Measurements from ENCODE around the gene MYO7A.

The MYO7A gene

GRCh38 chr11:77233011-77233410 is 105.0 kb downstream of the MYO7A start:
- Histone ChIP-seq H3K4me3 (ENCODE audit: low read length in 2 of 2) (no peak overlapping the region), H3K9ac (ENCODE audit: low read length in 2 of 2) (no peak overlapping the region), H3K36me3 (ENCODE audit: control insufficient read depth in 2 of 2, insufficient read depth in 2 of 2, low read length in 2 of 2) (no peaks in the 10 kb centered on the region), H3K27ac (ENCODE audit: low read length) (no peak overlapping the region), H3K4me1 (ENCODE audit: control insufficient read depth, insufficient read depth, low read length) (no peaks in the 10 kb centered on the region), H3K27me3 (ENCODE audit: control insufficient read depth in 1 of 2, insufficient read depth in 2 of 2, low read length in 2 of 2) (no peaks in the 10 kb centered on the region), H3K9me3 (ENCODE audit: control insufficient read depth in 2 of 2, low read length in 2 of 2) (no peaks in the 10 kb centered on the region)

DNA sequence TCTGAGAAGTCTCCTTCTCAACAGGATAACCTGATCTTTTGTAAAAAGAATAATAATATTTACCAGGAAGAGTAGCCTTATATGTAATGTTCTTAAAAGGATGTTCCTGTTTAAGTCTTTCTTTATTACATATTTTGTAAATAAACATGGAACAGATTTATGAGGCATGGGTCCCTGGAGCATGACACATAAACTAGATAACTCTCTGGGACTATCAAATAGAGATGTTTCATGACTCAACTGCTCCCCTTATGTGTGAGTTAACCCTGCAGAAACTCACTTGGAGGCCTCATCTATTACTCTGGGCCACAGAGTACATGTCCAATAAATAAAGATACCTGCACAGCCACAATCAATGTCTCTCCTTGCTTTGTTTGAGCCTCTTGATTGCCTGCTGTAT is 108.9 kb downstream of the MYO7A start:
- no peaks in the 10 kb centered on the region for H3K27me3 ChIP-seq (ENCODE audit: control insufficient read depth in 1 of 2, insufficient read depth in 2 of 2, low read length in 2 of 2)
- H3K9ac ChIP-seq (ENCODE audit: low read length in 2 of 2): no peak overlapping the region
- H3K9me3 ChIP-seq (ENCODE audit: control insufficient read depth in 2 of 2, low read length in 2 of 2): peaks cover 0 to 4% of the 10 kb centered on the region in 2 donors
- H3K36me3 ChIP-seq (ENCODE audit: control insufficient read depth in 2 of 2, insufficient read depth in 2 of 2, low read length in 2 of 2): no peaks in the 10 kb centered on the region
- no peak overlapping the region for H3K4me3 ChIP-seq (ENCODE audit: low read length in 2 of 2)
- H3K27ac ChIP-seq (ENCODE audit: low read length): no peak overlapping the region
- H3K4me1 ChIP-seq (ENCODE audit: control insufficient read depth, insufficient read depth, low read length): no peaks in the 10 kb centered on the region

DNA sequence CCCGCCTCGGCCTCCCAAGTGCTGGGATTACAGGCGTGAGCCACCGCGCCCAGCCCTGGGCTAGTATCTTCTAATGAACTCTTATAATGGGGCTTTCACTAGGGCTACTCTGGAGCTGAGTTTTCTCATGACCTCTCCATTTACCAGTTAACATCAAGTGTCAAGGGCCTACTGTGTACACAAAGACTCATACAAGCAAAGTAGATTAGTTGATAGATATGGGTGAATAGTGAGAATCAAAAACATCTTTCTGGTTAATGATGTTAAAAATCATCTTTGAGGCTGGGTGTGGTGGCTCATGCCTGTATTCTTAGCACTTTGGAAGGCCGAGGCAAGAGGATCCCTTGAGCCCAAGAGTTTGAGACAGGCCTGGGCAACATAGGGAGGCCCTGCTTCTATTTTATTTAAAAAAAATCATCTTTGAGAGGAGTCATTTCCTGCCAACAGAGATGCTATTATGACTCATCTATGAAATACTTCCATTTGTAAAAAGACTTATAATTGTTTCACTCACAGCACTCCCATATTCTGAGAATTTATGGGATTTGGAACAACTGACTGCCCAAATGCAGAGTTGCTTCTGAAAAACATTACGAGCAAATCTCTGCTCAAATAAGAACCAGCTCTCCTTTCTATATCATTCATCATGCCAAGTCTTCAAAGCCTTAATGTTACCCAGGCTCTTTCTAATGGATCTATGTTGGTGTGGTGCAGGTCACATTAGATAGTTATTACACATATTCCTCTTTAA is 116.4 kb downstream of the MYO7A start:
- Histone ChIP-seq H3K9ac (ENCODE audit: low read length in 2 of 2) (no peak overlapping the region), H3K27ac (ENCODE audit: low read length) (no peak overlapping the region), H3K4me3 (ENCODE audit: low read length in 2 of 2) (no peak overlapping the region)

DNA sequence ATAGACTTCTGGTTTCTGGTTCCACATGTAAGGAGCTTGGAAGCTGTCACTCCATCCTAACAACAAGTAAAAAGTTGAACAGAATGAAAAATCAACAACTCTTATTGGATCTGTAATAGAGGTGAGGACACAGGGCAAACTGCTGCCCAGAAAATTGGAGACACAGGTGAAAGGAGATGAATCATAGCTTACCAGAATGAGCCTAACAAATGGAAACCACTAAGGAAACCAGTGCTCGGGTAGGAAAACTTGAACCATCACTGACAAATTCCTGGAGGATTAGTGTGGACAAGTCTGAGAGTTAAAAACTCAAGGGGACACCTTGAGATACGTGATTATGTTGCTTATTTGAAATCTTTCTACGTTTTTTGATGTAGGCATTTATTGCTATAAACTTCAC is 121.4 kb downstream of the MYO7A start:
- H3K27me3 ChIP-seq (ENCODE audit: control insufficient read depth in 1 of 2, insufficient read depth in 2 of 2, low read length in 2 of 2): no peaks in the 10 kb centered on the region
- H3K9ac ChIP-seq (ENCODE audit: low read length in 2 of 2): no peak overlapping the region
- no peaks in the 10 kb centered on the region for H3K4me1 ChIP-seq (ENCODE audit: control insufficient read depth, insufficient read depth, low read length)
- H3K4me3 ChIP-seq (ENCODE audit: low read length in 2 of 2): no peak overlapping the region
- peaks cover 0 to 13% of the 10 kb centered on the region in 2 donors for H3K9me3 ChIP-seq (ENCODE audit: control insufficient read depth in 2 of 2, low read length in 2 of 2)
- H3K27ac ChIP-seq (ENCODE audit: low read length): no peak overlapping the region
- no peaks in the 10 kb centered on the region for H3K36me3 ChIP-seq (ENCODE audit: control insufficient read depth in 2 of 2, insufficient read depth in 2 of 2, low read length in 2 of 2)

More for the DNA sequence above, 116.4 kb downstream of the MYO7A start:
- Histone ChIP-seq H3K9me3 (ENCODE audit: control insufficient read depth in 2 of 2, low read length in 2 of 2) (peaks cover 0 to 3% of the 10 kb centered on the region in 2 donors), H3K36me3 (ENCODE audit: control insufficient read depth in 2 of 2, insufficient read depth in 2 of 2, low read length in 2 of 2) (no peaks in the 10 kb centered on the region), H3K4me1 (ENCODE audit: control insufficient read depth, insufficient read depth, low read length) (no peaks in the 10 kb centered on the region), H3K27me3 (ENCODE audit: control insufficient read depth in 1 of 2, insufficient read depth in 2 of 2, low read length in 2 of 2) (no peaks in the 10 kb centered on the region)

GRCh38 chr11:77250881-77251640 is 123.0 kb downstream of the MYO7A start:
- no peak overlapping the region for H3K4me3 ChIP-seq (ENCODE audit: low read length in 2 of 2)
- no peak overlapping the region for H3K9ac ChIP-seq (ENCODE audit: low read length in 2 of 2)

GRCh38 chr11:77252555-77253270 is 124.7 kb downstream of the MYO7A start:
- Histone ChIP-seq H3K27ac (ENCODE audit: low read length) (no peak overlapping the region), H3K4me1 (ENCODE audit: control insufficient read depth, insufficient read depth, low read length) (no peaks in the 10 kb centered on the region), H3K27me3 (ENCODE audit: control insufficient read depth in 1 of 2, insufficient read depth in 2 of 2, low read length in 2 of 2) (no peaks in the 10 kb centered on the region), H3K4me3 (ENCODE audit: low read length in 2 of 2) (no peak overlapping the region), H3K9me3 (ENCODE audit: control insufficient read depth in 2 of 2, low read length in 2 of 2) (peaks cover 0 to 13% of the 10 kb centered on the region in 2 donors), H3K36me3 (ENCODE audit: control insufficient read depth in 2 of 2, insufficient read depth in 2 of 2, low read length in 2 of 2) (no peaks in the 10 kb centered on the region), H3K9ac (ENCODE audit: low read length in 2 of 2) (no peak overlapping the region)

More at GRCh38 chr11:77250881-77251640, 123.0 kb downstream of the MYO7A start:
- H3K4me1 ChIP-seq (ENCODE audit: control insufficient read depth, insufficient read depth, low read length): no peaks in the 10 kb centered on the region
- no peak overlapping the region for H3K27ac ChIP-seq (ENCODE audit: low read length)
- no peaks in the 10 kb centered on the region for H3K36me3 ChIP-seq (ENCODE audit: control insufficient read depth in 2 of 2, insufficient read depth in 2 of 2, low read length in 2 of 2)
- H3K9me3 ChIP-seq (ENCODE audit: control insufficient read depth in 2 of 2, low read length in 2 of 2): peaks cover 0 to 13% of the 10 kb centered on the region in 2 donors
- no peaks in the 10 kb centered on the region for H3K27me3 ChIP-seq (ENCODE audit: control insufficient read depth in 1 of 2, insufficient read depth in 2 of 2, low read length in 2 of 2)

GRCh38 chr11:77253690-77254089 is 125.6 kb downstream of the MYO7A start:
- no peaks in the 10 kb centered on the region for H3K36me3 ChIP-seq (ENCODE audit: control insufficient read depth in 2 of 2, insufficient read depth in 2 of 2, low read length in 2 of 2)
- no peak overlapping the region for H3K9ac ChIP-seq (ENCODE audit: low read length in 2 of 2)
- no peaks in the 10 kb centered on the region for H3K4me1 ChIP-seq (ENCODE audit: control insufficient read depth, insufficient read depth, low read length)
- H3K27ac ChIP-seq (ENCODE audit: low read length): no peak overlapping the region
- no peak overlapping the region for H3K4me3 ChIP-seq (ENCODE audit: low read length in 2 of 2)
- no peaks in the 10 kb centered on the region for H3K27me3 ChIP-seq (ENCODE audit: control insufficient read depth in 1 of 2, insufficient read depth in 2 of 2, low read length in 2 of 2)
- peaks cover 0 to 13% of the 10 kb centered on the region in 2 donors for H3K9me3 ChIP-seq (ENCODE audit: control insufficient read depth in 2 of 2, low read length in 2 of 2)

DNA sequence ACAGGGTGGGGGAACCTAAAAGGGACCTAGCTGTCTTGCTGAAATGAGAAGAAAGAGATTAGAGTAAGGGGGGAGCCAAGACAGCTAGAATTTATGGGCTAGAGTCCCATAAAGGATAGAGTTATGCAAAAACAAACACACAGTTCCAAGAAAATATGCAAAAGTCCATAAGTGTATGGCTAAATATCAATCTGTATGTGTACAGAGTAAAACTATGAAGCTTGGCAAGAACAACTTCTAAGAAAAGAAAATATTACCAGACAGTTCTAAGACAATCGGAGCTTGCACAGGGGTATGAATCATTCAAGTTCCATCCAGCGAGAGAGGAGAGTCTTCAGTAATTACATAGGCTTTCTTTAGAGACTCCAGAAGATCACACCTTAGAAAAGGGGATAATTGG is 131.6 kb downstream of the MYO7A start:
- H3K4me1 ChIP-seq (ENCODE audit: control insufficient read depth, insufficient read depth, low read length): no peaks in the 10 kb centered on the region
- H3K36me3 ChIP-seq (ENCODE audit: control insufficient read depth in 2 of 2, insufficient read depth in 2 of 2, low read length in 2 of 2): no peaks in the 10 kb centered on the region
- no peak overlapping the region for H3K9ac ChIP-seq (ENCODE audit: low read length in 2 of 2)
- no peaks in the 10 kb centered on the region for H3K27me3 ChIP-seq (ENCODE audit: control insufficient read depth in 1 of 2, insufficient read depth in 2 of 2, low read length in 2 of 2)
- no peak overlapping the region for H3K4me3 ChIP-seq (ENCODE audit: low read length in 2 of 2)
- H3K9me3 ChIP-seq (ENCODE audit: control insufficient read depth in 2 of 2, low read length in 2 of 2): peaks cover 0 to 8% of the 10 kb centered on the region in 2 donors
- H3K27ac ChIP-seq (ENCODE audit: low read length): no peak overlapping the region

GRCh38 chr11:77262803-77263202 is 134.8 kb downstream of the MYO7A start:
- no peak overlapping the region for H3K4me3 ChIP-seq (ENCODE audit: low read length in 2 of 2)
- H3K27ac ChIP-seq (ENCODE audit: low read length): no peak overlapping the region
- no peak overlapping the region for H3K9ac ChIP-seq (ENCODE audit: low read length in 2 of 2)
- H3K9me3 ChIP-seq (ENCODE audit: control insufficient read depth in 2 of 2, low read length in 2 of 2): peaks cover 0 to 8% of the 10 kb centered on the region in 2 donors
- H3K36me3 ChIP-seq (ENCODE audit: control insufficient read depth in 2 of 2, insufficient read depth in 2 of 2, low read length in 2 of 2): no peaks in the 10 kb centered on the region
- no peaks in the 10 kb centered on the region for H3K4me1 ChIP-seq (ENCODE audit: control insufficient read depth, insufficient read depth, low read length)
- no peaks in the 10 kb centered on the region for H3K27me3 ChIP-seq (ENCODE audit: control insufficient read depth in 1 of 2, insufficient read depth in 2 of 2, low read length in 2 of 2)

All from stomach smooth muscle (tissue), 2 donors.